ENCODE measurements around the gene FCSK.

GRCh38 chr16:70442344-70442743, 12.1 kb upstream of the FCSK start:
- TF ChIP-seq RCOR1 (conservative IDR thresholded peaks at IDR 0.05; ENCODE audit: low read depth, low read length), result no peak
- TF ChIP-seq CTCF (IDR thresholded peaks at IDR 0.05 in 2 of 3, conservative IDR thresholded peaks at IDR 0.05 in 1 of 3; ENCODE audit: control insufficient read depth in 2 of 3, extremely low read depth in 1 of 3, insufficient read depth in 1 of 3, low read depth in 3 of 3, low read length in 3 of 3), result no peak
- TF ChIP-seq CHD2 (IDR thresholded peaks at IDR 0.05; ENCODE audit: borderline replicate concordance, low read depth, low read length), result no peak
- TF ChIP-seq ATF3 (IDR thresholded peaks at IDR 0.05; ENCODE audit: borderline replicate concordance, extremely low read depth, low read depth, low read length), result no peak
- TF ChIP-seq BCLAF1 (IDR thresholded peaks at IDR 0.05), result no peak
- no peak for TF ChIP-seq BRCA1 (IDR thresholded peaks at IDR 0.05; ENCODE audit: low read depth, low read length)
- no peak for TF ChIP-seq EP300 (IDR thresholded peaks at IDR 0.05; ENCODE audit: borderline replicate concordance in 1 of 2, control insufficient read depth in 1 of 2, low read depth in 2 of 2, low read length in 2 of 2)
- TF ChIP-seq GABPA (IDR thresholded peaks at IDR 0.05; ENCODE audit: low read depth), result no peak
- no peak for TF ChIP-seq POLR2A (IDR thresholded peaks at IDR 0.05; ENCODE audit: low read depth, low read length)
- no peak for TF ChIP-seq YBX1 (IDR thresholded peaks at IDR 0.05)
- TF ChIP-seq FOS (IDR thresholded peaks at IDR 0.05; ENCODE audit: borderline replicate concordance, extremely low read depth, insufficient read length), result no peak
- no peak for TF ChIP-seq E2F4 (IDR thresholded peaks at IDR 0.05; ENCODE audit: low read depth, low read length)
